Stimulated activated naive CD4-positive, alpha-beta T cell treated with Interleukin-2 at 50 U/mL for 16 hours (primary cell): ENCODE data around the gene BMP8A.
"Not testable (repeated sequence)": the region's sequence is repeated elsewhere in the genome, so short reads cannot be mapped to it uniquely, and the experiment has no call there.

Experiments
- DNase-seq: peaks from one replicate; lab custom pipeline; 2025; lab: John Stamatoyannopoulos, UW

Gene BMP8A

GRCh38 chr1:39507230-39507928, 15.9 kb downstream of the BMP8A start:
- DNase-seq: no peak

DNA sequence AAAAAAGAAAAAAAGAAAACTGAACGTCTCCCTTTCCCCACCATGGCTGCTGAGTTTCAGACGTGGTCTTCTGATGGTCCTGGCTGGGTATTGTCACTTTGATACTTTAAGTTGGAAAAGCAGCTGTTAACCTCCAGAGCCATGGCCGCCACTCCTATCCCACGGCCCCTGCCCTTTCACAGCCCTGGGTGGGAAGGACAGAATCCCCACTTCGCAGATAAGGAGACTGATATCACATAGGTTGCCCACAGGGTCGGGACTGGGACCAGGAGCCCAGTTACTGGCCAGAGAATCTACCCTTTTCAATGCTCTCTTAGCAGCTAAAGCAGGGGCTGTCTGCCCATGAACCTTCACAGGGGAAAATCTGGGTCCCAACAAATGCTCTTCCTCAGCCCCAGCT, 16.8 kb downstream of the BMP8A start:
- DNase-seq: no peak

DNA sequence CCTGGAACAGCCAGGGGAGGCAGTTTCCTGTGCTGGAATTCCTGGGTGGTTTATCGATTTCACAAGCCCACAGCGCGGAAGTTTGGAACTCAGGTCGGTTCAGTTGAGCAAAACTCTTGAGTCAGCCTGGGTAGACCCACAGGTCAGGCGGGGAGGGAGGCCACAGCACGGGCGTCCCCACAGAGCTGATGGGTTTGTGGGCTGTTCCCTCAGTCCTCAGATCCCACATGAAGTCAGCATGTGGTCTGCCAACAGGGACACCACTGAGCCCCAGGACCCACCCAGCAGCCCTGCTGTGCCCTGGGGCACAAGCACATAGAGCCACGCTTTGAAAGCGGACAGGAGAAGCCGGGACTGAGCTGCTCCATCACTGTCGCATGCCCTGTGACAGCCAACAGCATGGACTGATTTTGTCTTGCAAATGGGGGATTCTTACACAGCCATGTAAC, 17.4 kb downstream of the BMP8A start:
- DNase-seq: no peak

GRCh38 chr1:39509360-39510009, 18.0 kb downstream of the BMP8A start:
- no peak for DNase-seq

DNA sequence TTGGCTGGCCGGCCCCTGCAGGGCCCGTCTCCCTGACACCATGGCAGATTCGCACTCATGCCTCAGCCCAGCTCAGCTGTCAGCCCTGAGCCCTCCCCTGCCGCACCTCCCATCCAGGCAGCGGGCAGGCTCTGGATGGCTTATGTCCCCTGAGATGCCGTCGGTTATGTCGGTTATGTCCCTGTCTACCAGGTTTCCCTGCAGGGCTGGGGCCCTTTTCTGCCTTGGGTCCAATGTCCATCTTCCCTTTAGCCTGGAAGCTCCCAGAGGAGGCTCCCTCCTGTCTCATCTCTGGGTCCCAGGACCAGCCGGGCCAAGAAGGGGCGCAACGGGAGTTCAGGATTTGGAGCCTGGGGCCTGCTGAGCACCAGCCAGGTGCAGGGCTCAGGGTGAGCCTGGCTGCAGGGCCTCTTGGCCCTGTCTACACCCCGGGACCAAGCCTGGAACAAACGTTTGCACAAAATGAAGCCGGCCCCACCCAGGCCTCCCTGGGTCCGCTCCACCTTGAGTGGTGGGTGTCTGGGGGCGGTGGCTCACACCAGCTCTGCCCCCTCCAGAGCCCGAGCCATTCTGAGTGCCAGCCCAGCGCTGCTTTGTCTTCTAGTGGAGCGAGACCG, 19.2 kb downstream of the BMP8A start:
- not testable (repeated sequence) for DNase-seq

DNA sequence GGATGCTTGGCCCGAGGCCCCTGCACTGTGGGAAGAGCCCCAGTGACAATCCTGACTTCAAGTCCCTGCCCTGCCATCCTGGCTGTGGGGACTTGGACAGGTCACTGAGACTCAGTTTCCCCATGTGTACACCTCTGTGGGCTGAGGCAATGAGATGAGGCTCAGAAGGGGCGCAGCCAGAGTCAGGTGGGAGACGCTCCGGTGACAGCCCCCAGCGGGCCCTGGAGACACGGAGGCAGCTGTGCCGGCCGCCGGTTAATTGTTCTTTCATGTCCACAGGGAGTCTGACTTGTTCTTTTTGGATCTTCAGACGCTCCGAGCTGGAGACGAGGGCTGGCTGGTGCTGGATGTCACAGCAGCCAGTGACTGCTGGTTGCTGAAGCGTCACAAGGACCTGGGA, 20.0 kb downstream of the BMP8A start:
- not testable (repeated sequence) for DNase-seq

DNA sequence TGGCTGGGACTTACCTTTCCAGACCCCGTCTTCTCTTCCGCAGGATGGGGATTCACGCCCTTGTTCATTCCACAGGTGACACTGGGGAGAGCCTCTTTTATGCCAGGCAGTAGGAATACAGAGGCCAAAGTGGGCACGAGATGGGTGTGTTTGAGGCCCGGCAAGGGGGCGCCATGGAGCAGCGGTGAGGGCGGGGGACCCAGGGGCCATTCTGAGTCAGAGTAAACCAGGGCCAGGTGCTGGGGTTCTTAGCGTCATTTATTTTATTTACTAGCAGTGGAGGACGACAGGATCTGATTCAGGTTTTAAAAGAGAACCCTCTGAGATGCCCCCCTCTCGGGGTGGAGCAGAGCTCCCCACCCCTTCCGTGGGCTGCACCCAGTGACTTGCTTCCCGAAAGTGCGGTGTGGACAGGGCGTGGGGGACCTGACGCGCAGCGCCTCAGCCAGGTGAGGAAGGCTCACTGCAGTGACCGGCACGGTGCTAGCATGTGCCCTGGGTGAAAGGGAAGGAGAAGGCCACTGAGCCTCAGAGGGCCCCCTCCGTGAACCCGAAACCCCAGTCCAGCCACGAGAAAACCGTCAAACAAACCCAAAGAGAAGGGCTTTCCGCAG, 20.9 kb downstream of the BMP8A start:
- not testable (repeated sequence) for DNase-seq

GRCh38 chr1:39514710-39515124, 23.3 kb downstream of the BMP8A start:
- DNase-seq: not testable (repeated sequence)

- DNase-seq: not testable (repeated sequence)
These were observed 24.0 kb downstream of the BMP8A start for GRCh38 chr1:39515131-39516086.

- not testable (repeated sequence) for DNase-seq
These were observed 25.4 kb downstream of the BMP8A start for GRCh38 chr1:39516841-39517240.

- not testable (repeated sequence) for DNase-seq
These were observed 26.5 kb downstream of the BMP8A start for GRCh38 chr1:39517936-39518335.

DNA sequence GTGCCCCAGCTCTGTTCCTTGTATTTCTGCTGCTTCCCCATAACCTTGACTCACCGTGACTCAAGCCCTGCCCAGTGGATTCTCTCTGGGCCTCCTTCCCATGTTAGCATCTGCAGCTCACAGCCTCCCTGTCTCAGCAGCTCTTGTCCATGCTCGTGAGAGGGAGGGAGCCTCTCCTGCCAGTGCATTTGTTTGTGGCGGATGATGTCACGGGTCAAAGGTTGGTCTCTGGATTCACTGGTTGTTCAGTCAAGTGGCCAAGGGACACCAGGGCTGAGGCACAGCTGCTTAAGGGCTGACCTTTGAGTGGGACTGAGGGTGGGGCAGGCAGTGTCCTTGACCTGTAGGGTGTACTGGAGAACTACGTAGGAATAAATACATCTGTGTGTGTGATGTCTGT, 27.9 kb downstream of the BMP8A start:
- not testable (repeated sequence) for DNase-seq

DNA sequence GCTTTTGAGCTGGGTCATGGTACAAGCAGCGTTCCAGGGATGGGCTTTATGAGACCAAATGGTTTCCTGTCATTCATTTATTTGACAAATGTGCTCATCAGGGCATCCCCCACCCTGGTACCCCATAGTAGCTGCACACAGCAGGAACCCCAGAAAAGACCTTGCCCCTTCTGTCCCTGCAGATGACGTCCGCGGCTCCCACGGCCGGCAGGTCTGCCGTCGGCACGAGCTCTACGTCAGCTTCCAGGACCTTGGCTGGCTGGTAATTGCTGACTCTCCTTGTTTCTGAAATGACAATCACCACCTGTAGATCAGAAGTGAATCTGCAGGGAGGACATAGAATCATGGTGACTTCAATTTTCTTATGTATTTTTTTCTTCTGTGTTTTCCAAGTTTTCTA, 30.8 kb downstream of the BMP8A start:
- not testable (repeated sequence) for DNase-seq

GRCh38 chr1:39522661-39523567, 31.5 kb downstream of the BMP8A start:
- no peak for DNase-seq

- no peak for DNase-seq
These were observed 32.7 kb downstream of the BMP8A start for GRCh38 chr1:39524171-39524570.

DNA sequence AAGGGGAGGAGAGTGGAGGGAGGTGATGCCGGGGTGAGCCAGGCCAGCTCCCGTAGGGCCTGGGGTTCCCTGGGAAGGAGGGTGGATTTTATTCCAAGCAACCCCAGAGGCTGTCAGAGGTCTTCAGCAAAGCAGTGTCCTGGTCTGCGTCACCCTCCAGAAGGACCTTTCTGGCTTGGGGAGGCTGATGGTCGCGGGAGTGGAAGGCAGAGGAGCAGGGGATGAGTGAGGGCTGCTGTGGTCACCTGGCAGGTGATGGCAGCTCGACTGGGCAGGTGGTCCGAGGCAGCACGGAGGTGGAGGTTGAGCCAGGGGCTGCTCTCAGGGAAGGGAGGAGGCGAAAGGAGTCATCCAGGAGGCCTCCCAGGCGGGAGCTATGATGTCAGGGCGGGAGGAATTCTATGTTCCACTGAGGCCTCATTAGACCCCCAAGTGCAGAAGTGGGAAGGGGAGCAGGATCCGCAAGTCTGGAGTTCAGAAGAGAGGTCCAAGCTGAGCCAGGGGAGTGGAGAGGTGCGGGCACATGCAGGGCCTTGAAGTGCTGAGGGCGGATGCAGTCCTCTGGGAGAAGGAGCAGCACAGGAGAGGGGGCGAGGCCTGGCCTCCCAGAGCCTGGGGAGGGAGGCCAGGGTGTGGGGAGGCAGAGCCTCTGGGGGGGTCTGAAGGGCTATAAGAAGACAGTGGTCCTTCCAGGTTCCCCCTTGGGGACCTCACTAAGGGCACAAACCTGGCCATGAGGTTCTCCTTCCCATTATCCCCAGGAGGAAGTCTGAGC, 33.3 kb downstream of the BMP8A start:
- DNase-seq: no peak

- no peak for DNase-seq
These were observed 34.1 kb downstream of the BMP8A start for GRCh38 chr1:39525366-39526165.

DNA sequence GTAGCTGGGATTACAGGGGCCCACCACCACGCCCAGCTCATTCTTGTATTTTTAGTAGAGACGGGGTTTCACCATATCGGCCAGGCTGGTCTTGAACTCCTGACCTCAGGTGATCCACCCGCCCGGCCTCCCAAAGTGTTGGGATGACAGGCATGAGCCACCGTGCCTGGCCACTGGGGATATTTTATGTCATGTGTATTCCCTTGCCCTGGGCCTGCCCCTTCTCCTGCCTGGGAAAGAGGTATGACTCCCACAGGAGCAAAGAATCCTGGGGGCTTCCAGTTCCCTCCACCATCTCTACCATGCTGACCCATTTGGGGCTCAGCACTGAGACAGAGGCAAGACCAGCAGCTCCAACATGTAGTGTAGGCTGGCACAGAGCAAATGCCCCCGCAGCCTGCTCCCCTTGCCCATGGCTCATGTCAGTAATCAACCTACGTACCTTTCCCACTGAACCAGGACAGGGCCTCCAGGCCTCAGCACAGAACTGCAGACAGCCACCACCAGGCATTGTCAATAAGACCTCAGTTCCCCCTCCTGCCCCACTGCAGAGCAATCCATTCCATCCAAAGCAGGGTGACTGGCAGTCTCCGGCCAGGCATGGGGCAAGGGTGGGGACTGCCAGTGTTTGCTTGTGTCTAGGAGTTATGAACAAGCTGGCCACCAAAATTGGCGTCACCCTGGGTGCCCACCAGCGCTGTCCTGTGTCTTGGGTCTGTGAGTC, 35.2 kb downstream of the BMP8A start:
- DNase-seq: no peak
